ENCODE measurements around the gene SUPT3H.
"Not testable (repeated sequence)": the region's sequence is repeated elsewhere in the genome, so short reads cannot be mapped to it uniquely, and the experiment has no call there.

Gene SUPT3H

GRCh38 chr6:45105170-45105820, 272.4 kb downstream of the SUPT3H start:
- no peak for FAIRE-seq

GRCh38 chr6:45104429-45104828, 273.3 kb downstream of the SUPT3H start:
- FAIRE-seq = no peak

- no peak for FAIRE-seq
Measured at GRCh38 chr6:45098256-45098655, 279.5 kb downstream of the SUPT3H start.

- no peak for FAIRE-seq
Measured at GRCh38 chr6:45094831-45095230, 282.9 kb downstream of the SUPT3H start.

- FAIRE-seq = no peak
Measured at GRCh38 chr6:45092135-45092534, 285.6 kb downstream of the SUPT3H start.

GRCh38 chr6:45086360-45087084, 291.2 kb downstream of the SUPT3H start:
- FAIRE-seq = peak; percentile 36

- no peak for FAIRE-seq
Measured at GRCh38 chr6:45084257-45084656, 293.5 kb downstream of the SUPT3H start.

GRCh38 chr6:45082091-45082490, 295.6 kb downstream of the SUPT3H start:
- no peak for FAIRE-seq

GRCh38 chr6:45081634-45082033, 296.1 kb downstream of the SUPT3H start:
- FAIRE-seq = no peak

GRCh38 chr6:45078432-45078831, 299.3 kb downstream of the SUPT3H start:
- no peak for FAIRE-seq

- no peak for FAIRE-seq
Measured at GRCh38 chr6:45076217-45076930, 301.4 kb downstream of the SUPT3H start.

- FAIRE-seq = no peak
Measured at GRCh38 chr6:45075246-45075645, 302.5 kb downstream of the SUPT3H start.

- no peak for FAIRE-seq
Measured at GRCh38 chr6:45074439-45074838, 303.3 kb downstream of the SUPT3H start.

- no peak for FAIRE-seq
Measured at GRCh38 chr6:45073771-45074170, 304.0 kb downstream of the SUPT3H start.

- no peak for FAIRE-seq
Measured at GRCh38 chr6:45072673-45073072, 305.1 kb downstream of the SUPT3H start.

GRCh38 chr6:45072016-45072415, 305.7 kb downstream of the SUPT3H start:
- no peak for FAIRE-seq

- no peak for FAIRE-seq
Measured at GRCh38 chr6:45069091-45069490, 308.6 kb downstream of the SUPT3H start.

GRCh38 chr6:45067446-45067845, 310.3 kb downstream of the SUPT3H start:
- FAIRE-seq = not testable (repeated sequence)

GRCh38 chr6:45062659-45063058, 315.1 kb downstream of the SUPT3H start:
- FAIRE-seq = not testable (repeated sequence)

- no peak for FAIRE-seq
Measured at GRCh38 chr6:45057711-45058110, 320.0 kb downstream of the SUPT3H start.

- no peak for FAIRE-seq
Measured at GRCh38 chr6:45054610-45055009, 323.1 kb downstream of the SUPT3H start.

GRCh38 chr6:45052325-45052724, 325.4 kb downstream of the SUPT3H start:
- FAIRE-seq = no peak

- FAIRE-seq = no peak
Measured at GRCh38 chr6:45049188-45049843, 328.4 kb downstream of the SUPT3H start.
